Kidney epithelial cell (primary cell): Measurements from ENCODE around the gene ZSCAN9. TPM values are rescaled to one million over a fixed set of nuclear protein-coding genes. Genes with fewer than 3 reads are reported as not detected.

Experiments used
- DNase-seq: peaks from one replicate; pipeline ENCODE4 v3.0.0-alpha.2; 2010; ENCODE audit warnings: low read depth
- H3K27me3 ChIP-seq: 2 replicates; pipeline ENCODE4 v1.6.0; 2011; ENCODE audit warnings: low read length; ENCODE audit not compliant: control insufficient read depth, insufficient read depth
- H3K36me3 ChIP-seq: 2 replicates; pipeline ENCODE4 v1.5.1; 2011; ENCODE audit warnings: low read length; ENCODE audit not compliant: control insufficient read depth, insufficient read depth
- H3K4me3 ChIP-seq: 2 replicates; pipeline ENCODE4 v1.5.1; 2011; ENCODE audit warnings: low read depth, mild to moderate bottlenecking, control low read depth, low read length
- total RNA-seq: library from RNA; depleted of rRNA; stranded (reverse); fragments of >200 nt; gene quantifications from 2 replicates; pipeline ENCODE4 v1.2.3, GENCODE V29; 2015
- TF ChIP-seq, protein P1 (sequence below): IDR thresholded peaks from 2 replicates; pipeline ENCODE4 v1.5.1; 2011; ENCODE audit warnings: mild to moderate bottlenecking, moderate library complexity, low read length, control low read depth, inconsistent platforms; ENCODE audit not compliant: insufficient read depth, poor library complexity, severe bottlenecking

The ZSCAN9 gene
- total RNA-seq, 1 donor from 2014 or later, result 23.7 TPM

GRCh38 chr6:28226460-28226859, 1.4 kb downstream of the ZSCAN9 start:
- Histone ChIP-seq H3K27me3 (no peaks in the 10 kb centered on the region), H3K36me3 (peaks cover 2% of the 10 kb centered on the region), H3K4me3 (no peak overlapping the region)
- DNase-seq, result no peak
- TF ChIP-seq, protein P1, sequence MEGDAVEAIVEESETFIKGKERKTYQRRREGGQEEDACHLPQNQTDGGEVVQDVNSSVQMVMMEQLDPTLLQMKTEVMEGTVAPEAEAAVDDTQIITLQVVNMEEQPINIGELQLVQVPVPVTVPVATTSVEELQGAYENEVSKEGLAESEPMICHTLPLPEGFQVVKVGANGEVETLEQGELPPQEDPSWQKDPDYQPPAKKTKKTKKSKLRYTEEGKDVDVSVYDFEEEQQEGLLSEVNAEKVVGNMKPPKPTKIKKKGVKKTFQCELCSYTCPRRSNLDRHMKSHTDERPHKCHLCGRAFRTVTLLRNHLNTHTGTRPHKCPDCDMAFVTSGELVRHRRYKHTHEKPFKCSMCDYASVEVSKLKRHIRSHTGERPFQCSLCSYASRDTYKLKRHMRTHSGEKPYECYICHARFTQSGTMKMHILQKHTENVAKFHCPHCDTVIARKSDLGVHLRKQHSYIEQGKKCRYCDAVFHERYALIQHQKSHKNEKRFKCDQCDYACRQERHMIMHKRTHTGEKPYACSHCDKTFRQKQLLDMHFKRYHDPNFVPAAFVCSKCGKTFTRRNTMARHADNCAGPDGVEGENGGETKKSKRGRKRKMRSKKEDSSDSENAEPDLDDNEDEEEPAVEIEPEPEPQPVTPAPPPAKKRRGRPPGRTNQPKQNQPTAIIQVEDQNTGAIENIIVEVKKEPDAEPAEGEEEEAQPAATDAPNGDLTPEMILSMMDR, result no peak

DNA sequence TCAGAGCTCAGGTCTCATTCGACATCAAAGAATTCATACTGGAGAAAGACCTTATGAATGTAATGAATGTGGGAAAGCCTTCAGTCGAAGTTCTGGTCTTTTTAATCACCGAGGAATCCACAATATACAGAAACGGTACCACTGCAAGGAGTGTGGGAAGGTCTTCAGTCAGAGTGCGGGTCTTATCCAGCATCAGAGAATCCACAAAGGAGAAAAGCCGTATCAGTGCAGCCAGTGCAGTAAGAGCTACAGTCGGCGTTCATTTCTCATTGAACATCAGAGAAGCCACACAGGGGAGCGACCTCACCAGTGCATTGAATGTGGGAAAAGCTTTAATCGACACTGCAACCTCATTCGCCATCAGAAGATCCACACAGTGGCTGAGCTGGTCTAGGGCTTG, 7.7 kb downstream of the ZSCAN9 start:
- H3K36me3 ChIP-seq, result peaks cover 1% of the 10 kb centered on the region
- TF ChIP-seq, protein P1, result no peak
- H3K27me3 ChIP-seq, result no peaks in the 10 kb centered on the region
- no peak for DNase-seq
- no peak overlapping the region for H3K4me3 ChIP-seq

DNA sequence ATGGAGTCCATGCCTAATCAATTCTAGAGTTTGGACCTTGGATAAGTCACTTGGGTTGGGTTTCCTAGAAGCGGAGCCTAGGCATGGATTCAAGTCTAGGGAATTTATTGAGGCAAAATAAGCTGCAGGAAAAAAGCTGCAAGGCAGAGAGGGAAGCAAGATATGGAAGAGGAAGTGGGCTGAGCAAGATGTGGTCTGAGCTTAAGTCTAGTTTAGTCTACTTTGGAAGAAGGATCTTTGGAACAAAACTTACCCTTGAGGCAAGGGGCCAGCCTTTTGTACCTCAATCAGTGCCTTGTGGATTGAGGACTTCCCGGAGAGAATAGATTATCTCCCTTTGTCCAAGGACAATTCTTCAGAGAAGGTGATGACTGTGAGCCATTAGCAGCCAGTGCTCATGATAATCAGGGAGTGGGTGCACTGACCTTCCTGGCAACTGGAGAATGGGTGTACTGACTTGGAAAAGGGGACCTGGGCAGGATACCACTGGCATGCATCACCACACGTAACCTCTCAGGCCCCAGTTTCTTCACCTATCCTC, 10.9 kb downstream of the ZSCAN9 start:
- DNase-seq, result no peak
- TF ChIP-seq, protein P1, result no peak
- Histone ChIP-seq H3K4me3 (no peak overlapping the region), H3K36me3 (peaks cover 1% of the 10 kb centered on the region), H3K27me3 (no peaks in the 10 kb centered on the region)

- Histone ChIP-seq H3K36me3 (no peaks in the 10 kb centered on the region), H3K4me3 (no peak overlapping the region), H3K27me3 (no peaks in the 10 kb centered on the region)
- TF ChIP-seq, protein P1, result no peak
- DNase-seq, result no peak
Observed at GRCh38 chr6:28239636-28240035, 14.6 kb downstream of the ZSCAN9 start.

- DNase-seq, result no peak
- TF ChIP-seq, protein P1, result no peak
- no peak overlapping the region for H3K4me3 ChIP-seq
- no peaks in the 10 kb centered on the region for H3K27me3 ChIP-seq
- no peaks in the 10 kb centered on the region for H3K36me3 ChIP-seq
Observed at GRCh38 chr6:28240471-28240870, 15.4 kb downstream of the ZSCAN9 start.

DNA sequence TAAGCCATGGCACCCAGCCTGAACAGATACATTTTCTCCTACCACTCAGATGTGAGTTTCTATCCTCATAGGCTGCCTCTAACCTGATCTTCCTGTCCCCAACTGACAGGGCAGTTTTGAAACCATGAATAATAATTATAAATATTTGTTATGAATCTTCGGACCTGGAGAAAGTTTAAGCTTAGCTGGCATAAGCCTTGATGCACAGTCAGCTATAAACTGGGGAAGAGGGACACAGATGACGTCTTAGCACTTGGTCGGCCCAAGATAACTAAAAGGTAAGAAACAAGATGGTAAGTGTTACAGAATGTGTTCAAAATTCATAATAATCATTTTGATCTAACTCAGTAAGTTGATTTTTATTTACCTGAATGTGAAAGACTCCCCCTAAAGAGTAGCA, 18.9 kb downstream of the ZSCAN9 start:
- H3K36me3 ChIP-seq, result peaks cover 3% of the 10 kb centered on the region
- no peak overlapping the region for H3K4me3 ChIP-seq
- DNase-seq, result no peak
- H3K27me3 ChIP-seq, result no peaks in the 10 kb centered on the region
- TF ChIP-seq, protein P1, result no peak
